HAP-1 (cell line): Measurements from ENCODE around the gene CDKN1C.
"Not testable (repeated sequence)": the region's sequence is repeated elsewhere in the genome, so short reads cannot be mapped to it uniquely, and the experiment has no call there.

Experiments
- DNase-seq, 2 experiments: peaks; one replicate each; pipeline ENCODE4 v3.0.0-alpha.2; 2016 to 2020; ENCODE audit warnings: low spot score in 2 of 2
- H3K27me3 ChIP-seq: fragments of 250-450 bp; sonication (Bioruptor Pico); 2 replicates; pipeline ENCODE4 v1.5.1; 2020; ENCODE audit warnings: low read depth, mild to moderate bottlenecking, moderate library complexity
- H3K36me3 ChIP-seq: fragments of 250-450 bp; sonication (Bioruptor Pico); replicated peaks from 2 replicates; pipeline ENCODE4 v1.5.1; 2020; ENCODE audit warnings: mild to moderate bottlenecking
- H3K4me1 ChIP-seq: fragments of 250-450 bp; sonication (Bioruptor Pico); 2 replicates; pipeline ENCODE4 v1.5.1; 2020; ENCODE audit warnings: mild to moderate bottlenecking
- H3K4me3 ChIP-seq: fragments of 250-450 bp; sonication (Bioruptor Pico); 2 replicates; pipeline ENCODE4 v1.5.1; 2020; ENCODE audit warnings: mild to moderate bottlenecking, moderate library complexity
- H3K9me3 ChIP-seq: fragments of 250-450 bp; sonication (Bioruptor Pico); 2 replicates; pipeline ENCODE4 v1.5.1; 2020; ENCODE audit warnings: mild to moderate bottlenecking, moderate library complexity
- in situ Hi-C: fragments of 300-500 bp; cut with MboI; formaldehyde crosslinking; loops from 3 replicates; pipeline ENCODE4 v1.14.3; 2020; ENCODE audit warnings: low sequenced_read_pairs, inconsistent platforms, mixed read lengths

The CDKN1C gene

GRCh38 chr11:2908130-2908529, 22.6 kb upstream of the CDKN1C start:
- Histone ChIP-seq H3K27me3 (no peaks in the 10 kb centered on the region), H3K4me3 (no peak overlapping the region), H3K9me3 (no peaks in the 10 kb centered on the region), H3K4me1 (0 out of 2 replicates have a peak, but pooled peaks cover under 1% of the 10 kb centered on the region), H3K36me3 (no peaks in the 10 kb centered on the region; the same call in 1 of the 2 replicates)
- DNase-seq, result no peak
- in situ Hi-C loops, result no loop called here

GRCh38 chr11:2905299-2905698, 19.7 kb upstream of the CDKN1C start:
- DNase-seq, H3K4me1 ChIP-seq, H3K9me3 ChIP-seq, in situ Hi-C loops, H3K27me3 ChIP-seq, H3K4me3 ChIP-seq, H3K36me3 ChIP-seq: not testable (repeated sequence)

GRCh38 chr11:2904153-2905052, 18.8 kb upstream of the CDKN1C start:
- in situ Hi-C loops, result no loop called here
- no peak for DNase-seq
- no peaks in the 10 kb centered on the region for H3K27me3 ChIP-seq
- no peaks in the 10 kb centered on the region for H3K9me3 ChIP-seq
- H3K4me1 ChIP-seq, result peaks cover 7% of the 10 kb centered on the region
- H3K36me3 ChIP-seq, result no peaks in the 10 kb centered on the region; the same call in 1 of the 2 replicates
- no peak overlapping the region for H3K4me3 ChIP-seq

- DNase-seq, result no peak
- in situ Hi-C loops, result no loop called here
- Histone ChIP-seq H3K4me1 (peaks cover 7% of the 10 kb centered on the region), H3K4me3 (no peak overlapping the region), H3K9me3 (no peaks in the 10 kb centered on the region), H3K36me3 (no peaks in the 10 kb centered on the region; the same call in 1 of the 2 replicates), H3K27me3 (no peaks in the 10 kb centered on the region)
Observed at GRCh38 chr11:2903672-2904011, 18.1 kb upstream of the CDKN1C start.

DNA sequence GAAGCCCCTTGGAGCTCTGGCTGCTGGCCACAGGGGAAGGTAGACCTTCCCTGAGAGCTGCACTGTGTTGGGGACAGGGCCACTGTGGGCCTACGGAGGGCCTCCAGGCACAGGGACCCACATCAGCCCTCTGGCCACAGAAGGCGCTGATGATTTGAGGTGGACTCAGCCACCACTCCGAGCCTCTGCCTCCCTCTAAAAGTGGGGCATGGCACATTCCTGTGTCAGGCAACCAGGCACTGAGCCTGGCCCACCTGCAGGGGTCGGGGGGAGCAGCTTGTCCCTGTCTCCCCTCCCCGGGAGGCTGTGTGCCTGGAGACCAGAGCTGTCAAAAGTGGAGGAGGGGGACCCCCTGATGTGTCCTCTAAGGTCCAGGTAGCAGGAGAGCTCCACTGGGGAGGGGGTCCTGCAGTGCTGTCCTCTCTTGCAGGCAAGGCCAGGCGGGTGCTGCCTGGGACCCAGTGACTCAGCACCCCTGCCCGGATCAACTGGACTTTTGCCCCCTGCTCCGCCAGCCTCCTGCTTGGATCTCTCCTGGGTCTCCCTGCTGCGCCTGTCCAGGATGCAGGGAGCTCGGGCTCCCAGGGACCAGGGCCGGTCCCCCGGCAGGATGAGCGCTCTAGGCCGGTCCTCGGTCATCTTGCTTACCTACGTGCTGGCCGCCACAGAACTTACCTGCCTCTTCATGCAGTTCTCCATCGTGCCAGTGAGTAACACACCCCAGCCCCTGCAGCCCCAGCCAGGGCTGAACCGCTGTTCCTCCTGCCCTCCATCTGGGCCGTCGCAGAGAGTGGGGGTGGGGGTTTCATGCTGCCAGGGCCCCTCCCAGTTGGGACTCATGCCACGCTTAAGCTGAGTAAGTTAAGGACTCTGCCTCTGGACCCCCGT, 17.5 kb upstream of the CDKN1C start:
- in situ Hi-C loops, result no loop called here
- H3K4me3 ChIP-seq, result peak overlapping the region; percentile 76
- H3K36me3 ChIP-seq, result no peaks in the 10 kb centered on the region; the same call in 1 of the 2 replicates
- DNase-seq, result no peak
- H3K9me3 ChIP-seq, result no peaks in the 10 kb centered on the region
- peaks cover 7% of the 10 kb centered on the region for H3K4me1 ChIP-seq
- H3K27me3 ChIP-seq, result no peaks in the 10 kb centered on the region

DNA sequence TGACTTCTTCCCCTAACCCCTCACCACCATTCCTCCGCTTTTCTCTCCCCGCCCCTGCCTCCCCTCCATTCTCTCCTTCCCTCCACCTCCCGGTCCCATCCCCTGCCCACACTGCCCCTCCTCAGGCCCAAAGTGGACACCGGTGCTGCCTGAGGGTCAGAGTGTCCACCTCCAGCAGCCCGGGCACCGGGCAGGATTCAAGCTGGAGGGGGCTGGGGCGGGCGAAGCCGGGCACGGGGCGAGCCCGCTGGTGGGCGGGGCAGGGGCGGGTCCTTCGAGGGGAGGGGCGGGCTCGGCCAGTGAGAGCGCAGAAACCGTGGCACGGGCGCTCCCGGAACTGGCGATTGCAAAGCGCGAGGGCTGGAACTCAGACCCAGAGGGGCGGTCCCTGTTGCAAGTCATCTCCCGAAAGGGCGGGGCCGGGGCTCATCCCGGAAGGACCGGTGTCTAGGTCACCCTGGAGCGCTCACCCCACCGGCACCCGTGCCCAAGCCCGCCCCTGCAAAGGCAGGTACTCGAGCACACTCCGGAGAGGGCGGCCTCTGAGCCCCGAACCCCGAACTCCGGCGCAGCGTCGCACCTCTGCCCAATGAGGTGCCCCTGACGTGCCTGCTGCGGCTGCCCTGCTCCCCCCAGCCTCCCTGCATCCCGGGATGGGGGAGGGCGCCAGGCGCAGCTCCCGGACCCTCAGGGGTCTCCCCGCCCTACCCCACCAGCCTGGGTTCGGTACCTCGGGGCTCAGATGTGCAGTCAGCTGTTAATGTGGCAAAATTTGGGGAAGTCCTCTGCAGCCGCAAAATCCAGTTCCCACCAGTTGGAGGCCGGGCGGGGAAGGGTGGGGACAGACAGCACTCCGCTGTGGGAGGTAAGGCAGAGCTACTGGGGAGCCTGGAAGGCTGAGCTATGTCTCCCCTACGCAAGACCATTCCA, 16.5 kb upstream of the CDKN1C start:
- no peaks in the 10 kb centered on the region; the same call in 1 of the 2 replicates for H3K36me3 ChIP-seq
- H3K27me3 ChIP-seq, result no peaks in the 10 kb centered on the region
- peaks cover 7% of the 10 kb centered on the region for H3K4me1 ChIP-seq
- peak overlapping the region; percentile 76 for H3K4me3 ChIP-seq
- H3K9me3 ChIP-seq, result no peaks in the 10 kb centered on the region
- in situ Hi-C loops, result no loop called here
- peak; percentile 90 to 98 for DNase-seq

GRCh38 chr11:2901196-2901796, 15.7 kb upstream of the CDKN1C start:
- H3K27me3 ChIP-seq, result no peaks in the 10 kb centered on the region
- peaks cover 7% of the 10 kb centered on the region for H3K4me1 ChIP-seq
- H3K36me3 ChIP-seq, result no peaks in the 10 kb centered on the region; the same call in 1 of the 2 replicates
- peak overlapping the region; percentile 76 for H3K4me3 ChIP-seq
- no peak for DNase-seq
- H3K9me3 ChIP-seq, result no peaks in the 10 kb centered on the region
- in situ Hi-C loops, result no loop called here

DNA sequence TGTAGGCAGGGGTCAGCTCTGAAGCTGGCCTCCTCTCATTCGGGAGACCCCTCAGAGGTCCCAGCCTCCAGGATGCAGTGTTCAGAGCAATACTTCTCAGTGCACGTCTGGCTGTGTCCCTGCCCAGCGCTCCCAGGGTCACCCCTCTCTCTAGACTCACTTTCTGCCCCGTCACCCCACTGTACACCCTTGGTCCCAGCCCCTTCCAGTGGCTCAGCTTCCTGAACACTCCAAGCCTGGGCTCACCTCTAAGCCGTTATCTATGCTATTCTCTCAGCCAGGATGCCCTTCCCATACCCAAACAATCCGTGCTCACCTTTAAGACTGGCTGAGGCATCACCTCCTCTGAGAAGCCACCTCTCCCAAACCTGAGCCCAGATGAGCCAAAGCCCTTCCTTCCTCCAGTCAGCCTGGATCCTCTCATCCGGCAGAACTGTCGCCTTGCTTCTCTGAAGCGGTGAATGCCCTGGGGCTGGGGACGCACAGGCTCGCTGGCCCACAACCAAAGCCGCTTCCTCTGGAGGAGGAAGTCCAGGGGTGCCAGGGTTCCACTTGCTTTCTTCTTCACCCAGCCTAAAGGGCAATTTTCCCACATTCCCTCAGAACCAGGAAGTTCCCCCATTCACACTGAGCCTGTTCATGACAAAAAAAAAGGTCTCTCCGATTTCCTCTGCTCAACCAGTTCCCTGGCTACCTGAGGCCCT, 13.7 kb upstream of the CDKN1C start:
- in situ Hi-C loops, result loop anchor here (5.0 to 25.0 kb wide), 2 partner anchors 472 to 712 kb away; no protein-coding TSS in a partner anchor
- H3K4me1 ChIP-seq, result peaks cover 7% of the 10 kb centered on the region
- no peaks in the 10 kb centered on the region; the same call in 1 of the 2 replicates for H3K36me3 ChIP-seq
- H3K27me3 ChIP-seq, result no peaks in the 10 kb centered on the region
- no peaks in the 10 kb centered on the region for H3K9me3 ChIP-seq
- no peak for DNase-seq
- no peak overlapping the region for H3K4me3 ChIP-seq

- DNase-seq, result no peak
- H3K36me3 ChIP-seq, result no peaks in the 10 kb centered on the region
- in situ Hi-C loops, result loop anchor here (5.0 to 25.0 kb wide), 2 partner anchors 471 to 711 kb away; no protein-coding TSS in a partner anchor
- H3K9me3 ChIP-seq, result no peaks in the 10 kb centered on the region
- H3K4me1 ChIP-seq, result peaks cover 7% of the 10 kb centered on the region
- H3K4me3 ChIP-seq, result no peak overlapping the region
- H3K27me3 ChIP-seq, result no peaks in the 10 kb centered on the region
Observed at GRCh38 chr11:2898366-2899079, 12.9 kb upstream of the CDKN1C start.

GRCh38 chr11:2897048-2897447, 11.5 kb upstream of the CDKN1C start:
- in situ Hi-C loops, result loop anchor here (5.0 to 25.0 kb wide), 2 partner anchors 470 to 710 kb away; no protein-coding TSS in a partner anchor
- Histone ChIP-seq H3K4me3 (no peak overlapping the region), H3K9me3 (no peaks in the 10 kb centered on the region), H3K4me1 (peaks cover 7% of the 10 kb centered on the region), H3K27me3 (no peaks in the 10 kb centered on the region), H3K36me3 (no peaks in the 10 kb centered on the region)
- no peak for DNase-seq

- no peak for DNase-seq
- Histone ChIP-seq H3K9me3 (no peaks in the 10 kb centered on the region), H3K36me3 (no peaks in the 10 kb centered on the region), H3K4me3 (no peak overlapping the region), H3K4me1 (peaks cover 8% of the 10 kb centered on the region), H3K27me3 (no peaks in the 10 kb centered on the region)
- in situ Hi-C loops, result loop anchor here (5.0 to 25.0 kb wide), 2 partner anchors 469 to 709 kb away; no protein-coding TSS in a partner anchor
Observed at GRCh38 chr11:2896047-2896446, 10.5 kb upstream of the CDKN1C start.
